Limb (tissue), 2 donors: Measurements from ENCODE around the gene TBC1D25.

Experiments used
- DNase-seq, 2 donors: peaks; one replicate each; pipeline ENCODE4 v3.0.0-alpha.2; 2016; ENCODE audit errors: extremely low spot score in 2 of 2

TBC1D25 gene, protein sequence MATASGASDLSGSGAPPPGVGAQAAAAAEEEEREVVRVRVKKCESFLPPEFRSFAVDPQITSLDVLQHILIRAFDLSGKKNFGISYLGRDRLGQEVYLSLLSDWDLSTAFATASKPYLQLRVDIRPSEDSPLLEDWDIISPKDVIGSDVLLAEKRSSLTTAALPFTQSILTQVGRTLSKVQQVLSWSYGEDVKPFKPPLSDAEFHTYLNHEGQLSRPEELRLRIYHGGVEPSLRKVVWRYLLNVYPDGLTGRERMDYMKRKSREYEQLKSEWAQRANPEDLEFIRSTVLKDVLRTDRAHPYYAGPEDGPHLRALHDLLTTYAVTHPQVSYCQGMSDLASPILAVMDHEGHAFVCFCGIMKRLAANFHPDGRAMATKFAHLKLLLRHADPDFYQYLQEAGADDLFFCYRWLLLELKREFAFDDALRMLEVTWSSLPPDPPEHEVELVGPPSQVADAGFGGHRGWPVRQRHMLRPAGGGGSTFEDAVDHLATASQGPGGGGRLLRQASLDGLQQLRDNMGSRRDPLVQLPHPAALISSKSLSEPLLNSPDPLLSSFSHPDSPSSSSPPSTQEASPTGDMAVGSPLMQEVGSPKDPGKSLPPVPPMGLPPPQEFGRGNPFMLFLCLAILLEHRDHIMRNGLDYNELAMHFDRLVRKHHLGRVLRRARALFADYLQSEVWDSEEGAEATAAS

DNA sequence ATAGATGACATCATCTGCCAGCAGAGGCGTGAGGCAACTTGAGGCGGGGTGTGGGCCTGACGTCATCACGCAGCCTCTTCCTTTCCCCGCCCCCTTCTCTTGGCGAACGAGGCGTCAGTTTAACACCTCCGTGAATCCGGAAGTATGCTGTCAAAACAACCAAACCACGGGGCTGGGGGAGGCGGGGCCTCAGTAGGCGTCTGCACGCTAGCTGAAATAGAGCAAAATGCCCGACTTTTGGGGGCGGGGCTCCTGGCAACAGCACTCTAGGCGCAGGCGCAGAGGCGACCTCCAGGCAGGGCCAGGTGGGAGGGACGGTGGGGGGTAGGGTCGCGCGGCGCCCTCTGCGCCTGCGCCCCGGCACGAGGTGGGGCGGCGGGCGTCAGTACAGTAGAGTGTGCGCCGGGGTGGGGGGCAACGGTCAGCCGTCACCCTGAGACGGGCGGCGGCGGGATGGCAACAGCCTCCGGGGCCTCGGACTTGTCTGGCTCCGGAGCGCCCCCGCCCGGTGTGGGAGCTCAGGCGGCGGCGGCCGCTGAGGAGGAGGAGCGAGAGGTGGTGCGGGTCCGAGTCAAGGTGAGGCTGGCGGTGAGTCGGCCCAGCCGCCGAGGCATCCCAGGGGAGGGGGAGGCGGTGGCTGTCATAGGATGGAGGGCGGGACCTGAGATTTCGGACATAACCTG is at the start of gene TBC1D25:
Gene TBC1D25, plus strand, starts transcription at position 370 of the 683 bp plus-strand sequence. Its CDS starts 84 bp downstream, at position 454.
- peak; percentile 89 to 95 for DNase-seq

DNA sequence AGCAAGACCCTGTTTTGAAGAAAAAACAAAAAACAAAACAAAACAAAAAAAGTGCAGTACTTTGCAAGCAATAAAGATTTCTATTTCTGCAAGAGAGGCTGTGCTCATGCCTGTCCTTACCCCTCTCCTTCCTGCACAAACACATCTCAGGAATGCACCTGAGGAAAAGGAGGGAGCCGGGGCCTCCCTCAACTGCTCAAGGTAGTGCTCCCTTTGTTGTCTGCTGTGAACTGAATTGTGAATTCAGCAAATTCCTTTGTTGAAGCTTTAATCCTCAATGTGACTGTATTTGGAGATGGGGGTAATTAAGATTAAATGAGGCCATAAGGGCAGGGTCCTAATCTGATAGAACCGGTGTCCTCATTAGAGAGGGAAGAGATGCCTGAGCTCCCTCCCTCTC is 49.6 kb upstream of the TBC1D25 start:
- no peak for DNase-seq

DNA sequence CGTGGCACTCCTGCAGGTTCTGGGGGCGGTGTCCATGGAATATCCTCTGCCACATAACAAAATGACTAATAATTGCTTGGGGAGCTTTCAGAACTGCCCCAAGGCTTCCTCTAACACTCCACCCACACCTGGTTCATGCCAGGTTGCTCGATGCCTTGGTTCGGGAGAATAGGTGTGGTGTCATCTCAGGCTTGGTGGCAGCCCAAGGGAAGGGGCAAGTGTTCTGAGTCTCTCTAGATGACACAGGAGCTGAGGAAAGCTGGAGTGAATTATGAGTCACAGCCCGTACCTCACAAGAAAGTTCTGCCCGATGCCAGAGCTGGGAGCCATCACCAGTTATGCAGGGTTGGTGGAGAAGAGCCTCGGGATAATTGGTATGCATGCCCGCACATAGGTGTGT is 48.9 kb upstream of the TBC1D25 start:
- DNase-seq = no peak

DNA sequence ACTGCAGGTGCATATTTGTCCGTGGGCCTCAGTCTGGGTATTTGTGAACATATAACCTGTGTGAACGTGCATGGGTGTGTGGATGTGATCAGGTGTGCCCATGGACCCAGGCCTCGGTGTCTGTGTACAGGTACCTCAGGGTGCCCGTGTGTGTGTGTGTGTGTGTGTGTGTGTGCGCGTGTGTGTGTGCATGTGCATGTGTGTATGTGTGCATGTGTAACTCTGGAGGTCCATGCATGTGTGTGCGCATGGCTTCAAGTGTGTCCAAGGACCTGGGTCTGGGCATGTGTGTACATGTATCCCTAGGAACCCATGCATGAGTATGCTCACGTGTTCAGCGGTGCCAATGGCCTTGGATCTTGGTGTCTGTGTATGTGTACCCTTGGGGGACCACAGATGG is 47.7 kb upstream of the TBC1D25 start:
- DNase-seq = no peak

DNA sequence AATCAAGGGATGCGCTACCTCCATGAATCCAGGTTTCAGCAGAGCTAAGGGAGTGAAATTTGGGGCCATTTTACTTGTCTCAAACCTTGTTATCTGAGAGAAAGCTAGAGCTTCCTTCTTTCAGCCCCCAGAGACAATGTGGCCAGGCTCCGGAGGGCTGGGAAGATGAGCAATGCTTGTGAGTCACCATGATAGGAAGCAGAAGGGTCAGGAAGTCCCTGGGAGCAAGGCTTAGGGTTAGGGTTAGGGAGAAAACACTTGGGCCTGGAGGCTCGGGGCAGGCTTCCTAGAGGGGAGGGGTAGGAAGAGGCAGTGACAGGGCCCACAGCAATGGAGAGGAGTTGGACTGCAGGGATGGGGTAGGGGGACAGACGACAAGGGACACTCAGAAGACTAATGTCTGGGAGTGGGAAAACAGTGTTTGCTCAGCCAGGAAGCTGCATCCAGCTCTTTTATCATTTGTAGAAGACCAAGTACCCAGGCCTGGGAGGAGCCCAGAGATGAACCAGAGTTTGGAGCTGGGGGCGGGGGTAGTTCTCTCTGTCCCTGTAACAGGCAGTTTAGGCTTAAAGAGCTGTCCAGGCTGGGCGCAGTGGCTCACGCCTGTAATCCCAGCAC is 47.1 kb upstream of the TBC1D25 start:
- no peak for DNase-seq

DNA sequence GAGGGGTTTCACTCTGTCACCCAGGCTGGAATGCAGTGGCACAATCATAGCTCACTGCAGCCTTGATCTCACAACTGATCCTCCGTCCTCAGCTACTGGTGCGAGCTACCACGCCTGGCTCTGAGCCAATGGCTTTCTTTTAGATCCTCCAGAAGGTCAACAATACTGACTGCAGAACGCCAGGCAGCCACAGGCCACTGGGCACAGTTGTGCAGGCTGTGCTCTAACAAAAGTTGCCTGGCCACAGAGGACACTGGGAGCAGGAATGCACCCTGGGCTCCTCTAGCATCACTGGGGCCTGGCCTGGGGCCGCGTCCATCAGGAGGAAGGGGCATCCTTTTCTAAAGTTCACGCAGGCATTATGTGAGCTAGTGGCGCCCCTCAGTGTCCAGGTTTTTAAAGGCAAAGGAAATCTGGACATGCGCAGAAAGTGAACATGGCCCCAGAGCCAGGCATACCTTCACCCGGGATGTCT is 45.6 kb upstream of the TBC1D25 start:
- no peak for DNase-seq

DNA sequence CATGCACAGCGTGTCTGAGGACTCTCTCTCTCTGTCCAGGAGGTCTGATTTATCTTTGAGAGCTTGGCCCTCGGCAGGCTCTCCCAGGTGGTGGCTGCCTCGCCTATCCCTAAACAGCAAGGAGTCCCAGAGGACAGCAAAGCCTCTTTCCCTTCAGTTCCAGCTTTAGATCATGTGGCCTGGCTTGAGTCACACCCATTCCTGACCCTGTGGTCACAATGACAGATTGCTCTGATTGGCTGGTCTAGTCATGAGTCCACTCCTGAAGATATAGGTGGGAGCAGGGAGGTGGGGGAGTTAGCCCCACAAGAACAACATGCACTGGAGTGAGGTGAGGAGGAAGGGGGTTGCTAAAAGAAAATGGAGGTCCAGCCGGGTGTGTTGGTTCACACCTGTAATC is 42.9 kb upstream of the TBC1D25 start:
- DNase-seq = no peak

DNA sequence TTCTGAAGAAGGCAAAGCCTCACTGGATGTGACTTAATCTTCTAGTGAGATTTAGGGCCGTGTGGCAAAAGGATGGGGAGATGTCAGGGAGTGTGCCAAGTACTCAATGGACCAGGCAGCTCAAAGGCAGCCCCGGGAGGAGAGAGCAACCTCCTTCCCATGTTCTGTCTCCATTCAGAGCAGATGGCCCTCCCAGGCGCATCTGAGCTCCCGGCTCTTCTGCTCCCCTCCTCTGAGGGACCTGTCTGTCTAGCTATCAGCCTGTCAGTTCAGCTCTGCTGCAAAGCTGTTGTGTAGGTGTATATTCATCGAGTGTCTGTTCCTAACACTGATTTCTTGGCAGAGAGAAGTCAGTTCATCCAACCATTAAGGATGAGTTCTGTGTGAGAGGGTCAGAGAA is 41.6 kb upstream of the TBC1D25 start:
- DNase-seq = no peak

DNA sequence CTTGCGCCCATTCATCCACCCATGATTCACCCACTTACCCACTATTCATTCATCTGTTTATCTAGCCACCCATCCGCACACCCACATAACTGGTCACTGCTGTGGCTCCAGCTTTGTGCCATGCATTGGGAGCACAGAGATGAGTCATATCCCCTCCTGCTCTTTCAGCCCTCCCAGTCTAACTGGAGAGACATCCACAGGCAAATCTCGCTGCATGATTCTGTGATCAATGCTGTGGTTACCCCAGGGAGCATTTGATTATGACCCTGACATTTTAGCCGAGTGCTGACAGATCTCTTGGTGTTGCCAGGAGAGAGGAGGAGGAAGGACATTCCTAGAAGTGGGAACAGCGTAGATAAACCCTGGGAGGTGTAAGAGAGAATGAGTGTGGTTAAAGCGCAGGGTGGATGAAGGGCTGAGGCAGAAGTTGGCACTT is 41.1 kb upstream of the TBC1D25 start:
- no peak for DNase-seq

DNA sequence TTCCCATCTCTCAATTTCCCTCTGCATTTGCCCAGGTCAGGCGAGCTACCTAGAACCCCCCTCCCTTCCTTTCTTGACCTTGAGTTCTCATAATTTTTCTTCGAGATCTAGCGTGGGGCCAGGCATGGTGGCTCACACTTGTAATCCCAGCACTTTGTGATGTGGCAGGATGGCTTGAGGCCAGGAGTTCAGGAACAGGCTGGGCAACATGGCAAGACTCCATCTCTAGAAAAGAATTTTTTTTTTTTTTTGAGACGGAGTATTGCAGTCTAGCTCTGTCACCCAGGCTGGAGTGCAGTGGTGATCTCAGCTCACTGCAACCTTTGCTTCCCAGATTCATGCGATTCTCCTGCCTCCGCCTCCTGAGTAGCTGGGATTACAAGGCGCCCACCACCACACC is 35.3 kb upstream of the TBC1D25 start:
- DNase-seq = no peak

DNA sequence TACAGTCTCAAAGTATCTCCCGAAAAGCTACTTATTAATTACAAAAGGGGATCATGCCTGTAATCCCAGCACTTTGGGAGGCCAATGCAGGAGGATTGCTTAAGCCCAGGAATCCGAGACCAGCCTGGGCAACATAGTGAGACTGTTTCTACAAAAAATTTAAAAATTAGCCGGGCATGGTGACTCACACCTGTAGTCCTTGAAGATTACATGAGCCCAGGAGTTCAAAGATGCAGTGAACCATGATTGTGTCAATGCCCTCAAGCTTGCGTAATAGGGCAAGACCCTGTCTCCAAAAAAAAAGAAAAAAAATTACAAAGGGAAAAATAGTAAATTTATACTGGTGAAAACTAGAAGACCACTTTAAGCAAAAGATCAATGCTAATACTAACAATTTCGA is 34.0 kb upstream of the TBC1D25 start:
- DNase-seq = no peak

DNA sequence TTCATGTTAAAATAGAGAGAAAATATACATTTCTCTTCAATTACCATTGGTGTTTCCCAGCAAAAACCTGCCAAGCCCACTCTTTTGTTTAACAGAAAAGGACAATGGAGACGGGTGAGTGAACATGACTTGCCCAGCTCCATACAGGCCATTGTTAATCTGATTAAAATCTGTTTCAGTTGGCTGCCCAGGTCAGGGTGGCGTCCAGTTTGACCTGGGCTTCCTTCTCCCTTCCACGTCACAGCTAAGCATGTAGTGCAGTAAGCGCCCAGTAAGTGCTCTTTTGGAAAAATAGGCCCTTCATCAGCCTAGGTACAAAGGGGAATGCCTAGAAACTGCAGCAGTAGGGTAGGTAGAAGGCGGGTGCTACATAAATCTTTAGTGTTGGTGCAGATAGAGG is 32.3 kb upstream of the TBC1D25 start:
- no peak for DNase-seq

DNA sequence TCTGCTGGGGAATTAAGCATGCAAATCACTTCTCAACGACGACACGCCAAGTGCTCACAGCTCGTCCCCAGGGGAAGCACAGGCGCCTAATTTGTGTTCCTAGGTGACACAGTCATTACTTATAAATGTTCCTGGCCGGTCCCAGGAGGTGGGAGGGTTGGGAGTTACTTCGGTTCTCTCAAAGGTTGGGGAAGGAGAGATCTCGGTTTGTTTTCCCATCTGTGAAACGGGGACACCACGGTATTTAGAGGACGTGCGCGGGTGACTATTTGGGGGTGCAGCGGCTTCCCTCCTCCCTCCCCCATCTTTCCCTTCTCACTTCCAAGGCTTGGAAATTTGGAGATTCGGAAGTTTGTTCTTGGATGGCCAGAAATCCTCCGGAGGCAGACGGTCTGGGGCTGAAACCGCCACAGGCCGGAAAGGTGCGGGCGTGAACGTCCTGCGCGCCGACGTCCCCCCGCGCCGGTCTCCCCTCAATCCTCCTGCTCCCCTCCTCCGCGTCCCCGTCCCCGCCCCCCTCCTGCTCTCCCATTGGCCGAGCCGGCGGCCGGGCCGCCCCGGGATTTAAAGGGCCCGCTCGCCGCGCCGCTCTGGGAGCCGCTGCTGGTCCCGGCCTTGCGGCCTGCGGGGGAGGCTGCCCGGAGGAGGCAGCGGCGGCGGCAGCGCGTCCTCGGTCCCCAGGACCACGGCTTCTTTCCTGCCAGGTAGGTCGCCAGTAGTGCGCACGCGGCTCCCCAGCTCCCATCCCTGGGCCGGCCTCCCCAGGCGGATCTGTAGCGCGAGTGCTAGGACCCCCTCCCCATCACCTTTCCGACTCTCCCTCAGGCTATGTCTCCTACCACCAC is 30.9 kb upstream of the TBC1D25 start, which contains the start of gene PORCN:
Gene PORCN, plus strand, starts transcription at position 593 of the 845 bp plus-strand sequence. CDS start 829 bp downstream, outside the sequence.
- DNase-seq = peak; percentile 32 to 84

DNA sequence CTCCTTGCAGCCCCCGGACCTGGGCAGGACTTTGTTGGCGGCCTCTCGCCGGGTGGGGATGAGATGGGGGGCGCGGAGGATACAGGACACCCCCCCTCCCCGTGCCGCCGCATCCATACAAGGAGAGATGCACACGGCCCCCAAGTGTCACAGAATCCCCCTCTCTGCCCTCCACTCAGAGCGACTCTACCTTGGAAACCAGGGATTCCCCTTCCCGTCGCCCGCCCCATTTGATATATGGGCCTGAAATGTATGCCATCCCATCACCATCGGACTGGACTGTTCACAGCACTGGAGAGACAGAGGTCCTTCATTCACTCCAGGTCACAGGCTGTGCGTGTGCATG is 30.3 kb upstream of the TBC1D25 start:
- DNase-seq = no peak

DNA sequence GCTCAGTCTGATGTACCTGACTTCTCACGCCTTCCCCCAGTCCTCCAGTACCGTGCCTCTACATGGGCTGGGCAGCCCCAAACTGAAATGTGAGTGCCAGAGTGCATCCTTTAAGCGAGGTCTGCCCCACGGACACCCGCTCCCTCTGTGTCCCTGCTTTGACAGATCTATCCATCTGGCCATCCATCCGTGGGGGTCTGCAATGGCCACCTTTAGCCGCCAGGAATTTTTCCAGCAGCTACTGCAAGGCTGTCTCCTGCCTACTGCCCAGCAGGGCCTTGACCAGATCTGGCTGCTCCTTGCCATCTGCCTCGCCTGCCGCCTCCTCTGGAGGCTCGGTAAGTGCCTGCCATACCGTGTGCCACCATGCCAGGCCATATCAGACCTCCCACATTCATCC is 29.9 kb upstream of the TBC1D25 start:
- DNase-seq = no peak

DNA sequence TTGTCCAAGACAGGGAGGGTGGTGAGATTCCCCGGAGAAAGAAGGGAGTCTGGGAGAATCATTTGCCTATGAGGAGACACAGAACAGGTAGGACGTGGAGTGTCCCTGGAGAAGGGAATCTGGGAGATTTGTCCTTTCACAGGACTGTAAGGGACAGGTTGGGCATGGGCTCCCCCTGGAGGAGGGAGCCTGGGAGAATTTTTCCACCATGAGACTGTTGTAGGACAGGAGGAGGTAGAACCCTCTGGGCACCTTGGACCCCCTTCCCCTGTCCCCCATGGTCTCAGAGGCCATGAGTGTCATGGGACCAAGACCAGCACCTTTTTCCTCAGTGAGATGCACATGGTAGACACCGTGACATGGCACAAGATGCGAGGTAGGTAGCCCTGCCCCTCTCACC is 28.0 kb upstream of the TBC1D25 start:
- no peak for DNase-seq

DNA sequence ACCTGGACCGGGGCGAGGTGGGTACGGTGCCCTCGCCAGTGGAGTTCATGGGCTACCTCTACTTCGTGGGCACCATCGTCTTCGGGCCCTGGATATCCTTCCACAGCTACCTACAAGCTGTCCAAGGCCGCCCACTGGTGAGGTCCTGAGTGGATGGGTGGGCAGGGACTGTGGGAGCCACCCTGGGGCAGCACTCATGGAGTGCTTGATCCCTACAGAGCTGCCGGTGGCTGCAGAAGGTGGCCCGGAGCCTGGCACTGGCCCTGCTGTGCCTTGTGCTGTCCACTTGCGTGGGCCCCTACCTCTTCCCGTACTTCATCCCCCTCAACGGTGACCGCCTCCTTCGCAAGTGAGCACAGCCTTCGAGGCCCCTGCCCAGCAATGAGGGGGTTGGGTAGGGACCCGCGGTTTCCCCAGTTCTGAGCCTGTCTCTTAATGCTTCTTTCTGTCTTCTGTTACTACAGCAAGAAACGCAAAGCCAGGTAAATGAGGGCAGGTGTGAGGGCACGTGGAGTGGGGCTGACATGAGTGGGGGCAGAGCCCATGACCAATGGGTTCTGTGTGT is 27.1 kb upstream of the TBC1D25 start:
- DNase-seq = no peak

DNA sequence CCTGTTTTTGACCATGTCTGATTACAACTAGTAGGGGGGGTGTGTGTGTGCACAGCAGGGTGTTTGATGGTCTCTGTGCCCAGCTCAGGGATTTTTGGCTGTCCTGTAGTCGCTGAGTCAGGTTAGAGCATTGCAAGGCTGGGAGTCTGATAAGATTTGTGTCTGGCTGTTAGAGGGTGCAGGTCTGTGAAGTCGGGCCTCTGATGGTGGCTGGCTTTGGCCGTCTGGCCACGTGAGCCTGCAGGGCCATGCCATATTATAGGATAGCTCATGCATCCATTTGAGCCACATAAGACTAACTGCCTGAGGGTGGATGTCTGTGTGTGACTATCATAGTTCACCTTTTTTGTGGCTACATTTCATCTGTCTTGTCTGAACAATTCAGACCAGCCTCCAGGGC is 25.8 kb upstream of the TBC1D25 start:
- DNase-seq = no peak

DNA sequence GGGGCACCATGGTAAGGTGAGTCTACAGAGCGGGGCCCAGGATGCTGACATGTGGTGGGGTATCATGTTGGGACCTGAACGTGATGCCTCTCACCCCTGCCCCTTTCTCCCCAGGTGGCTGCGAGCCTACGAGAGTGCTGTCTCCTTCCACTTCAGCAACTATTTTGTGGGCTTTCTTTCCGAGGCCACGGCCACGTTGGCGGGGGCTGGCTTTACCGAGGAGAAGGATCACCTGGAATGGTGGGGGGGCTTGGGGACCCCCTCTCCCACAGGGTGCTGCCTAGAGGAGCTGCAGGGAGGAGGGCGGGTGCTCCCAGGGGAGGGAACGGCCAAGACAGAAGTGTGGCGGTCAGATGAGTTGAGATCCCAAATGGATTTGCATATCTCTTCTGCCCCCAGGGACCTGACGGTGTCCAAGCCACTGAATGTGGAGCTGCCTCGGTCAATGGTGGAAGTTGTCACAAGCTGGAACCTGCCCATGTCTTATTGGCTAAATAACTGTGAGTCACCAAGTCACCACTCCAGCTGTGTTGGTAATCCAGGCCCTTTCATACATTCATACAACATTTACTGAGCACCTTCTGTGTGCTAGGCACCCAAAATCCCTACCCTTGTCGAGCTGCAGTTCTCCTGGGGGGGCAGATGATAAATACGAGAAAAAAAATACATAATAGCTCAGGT is 25.2 kb upstream of the TBC1D25 start:
- DNase-seq = no peak

DNA sequence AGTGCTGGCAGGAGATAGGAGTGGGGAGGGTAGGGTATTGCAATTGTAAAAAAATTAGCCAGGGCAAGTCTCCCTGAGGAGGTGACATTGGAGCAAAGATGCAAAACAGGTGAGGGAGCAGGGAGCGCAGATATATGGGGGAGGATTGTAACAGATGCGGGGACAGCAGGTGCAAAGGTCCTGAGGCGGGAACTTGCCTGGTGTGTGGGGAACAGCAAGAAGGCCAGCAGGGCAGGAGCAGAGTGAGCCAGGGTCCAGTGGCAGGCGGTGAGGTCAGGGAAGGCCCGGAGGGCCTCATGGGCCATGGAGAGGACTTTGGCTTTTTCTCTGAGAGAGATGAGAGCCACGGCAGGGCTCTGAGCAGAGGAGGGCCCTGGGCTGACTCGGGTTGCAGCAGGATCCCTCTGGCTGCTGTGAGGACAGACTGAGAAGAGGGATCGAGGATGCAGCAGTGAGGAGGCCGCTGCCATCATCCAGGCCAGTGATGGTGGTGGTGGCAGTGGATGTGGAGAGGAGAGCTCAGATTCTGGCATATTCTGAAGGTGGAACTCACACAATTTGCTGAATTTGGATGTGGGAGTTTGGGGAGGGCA is 24.6 kb upstream of the TBC1D25 start:
- no peak for DNase-seq
